Lung (tissue), 12 donors: ENCODE data around the gene PMIS2. TPM values are rescaled to one million over a fixed set of nuclear protein-coding genes. Genes with fewer than 3 reads are reported as not detected.

Experiments
- ATAC-seq: fragments of 200-7000 bp; cut with Tn5 transposase; one replicate; pipeline ENCODE4 v1.9.1; 2020; ENCODE audit warnings: moderate number of reproducible peaks; ENCODE audit not compliant: insufficient read depth, low FRiP score
- DNase-seq, 3 donors: peaks; one replicate each; pipeline ENCODE4 v3.0.0-alpha.2; 2013 to 2017
- H3K27ac ChIP-seq, 2 donors: one replicate each; pipeline ENCODE4 v1.5.1; 2013; ENCODE audit warnings: mild to moderate bottlenecking in 2 of 2, moderate library complexity in 2 of 2, control low read depth in 1 of 2, inconsistent platforms in 1 of 2, low read depth in 1 of 2, low read length in 1 of 2
- H3K27me3 ChIP-seq, 3 donors: one replicate each; pipeline ENCODE4 v1.5.1; 2013; ENCODE audit warnings: low read length in 2 of 3; ENCODE audit not compliant: control insufficient read depth in 3 of 3, insufficient read depth in 3 of 3
- H3K36me3 ChIP-seq, 4 donors: one replicate each; pipeline ENCODE4 v1.5.1; 2013; ENCODE audit warnings: low read length in 4 of 4, mild to moderate bottlenecking in 1 of 4, moderate library complexity in 1 of 4; ENCODE audit not compliant: control insufficient read depth in 4 of 4, insufficient read depth in 4 of 4
- H3K4me1 ChIP-seq, 5 donors: one replicate each; pipeline ENCODE4 v1.5.1; 2013; ENCODE audit warnings: low read length in 5 of 5, mild to moderate bottlenecking in 2 of 5, moderate library complexity in 1 of 5; ENCODE audit not compliant: control insufficient read depth in 5 of 5, insufficient read depth in 5 of 5
- H3K4me3 ChIP-seq: one replicate; pipeline ENCODE4 v1.5.1; 2013; ENCODE audit warnings: mild to moderate bottlenecking, control low read depth, moderate library complexity
- H3K9ac ChIP-seq, 2 donors: one replicate each; pipeline ENCODE4 v1.5.1; 2013; ENCODE audit warnings: low read length in 2 of 2, control low read depth in 1 of 2; ENCODE audit not compliant: insufficient read depth in 1 of 2
- H3K9me3 ChIP-seq, 4 donors: one replicate each; pipeline ENCODE4 v1.5.1; 2013; ENCODE audit warnings: low read length in 3 of 4, mild to moderate bottlenecking in 1 of 4, moderate library complexity in 1 of 4; ENCODE audit not compliant: control insufficient read depth in 4 of 4, insufficient read depth in 3 of 4
- WGBS, 2 donors: extraction: QIAGEN DNeasy Blood & Tissue Kit; methylation state at CpG; one replicate each; pipeline ENCODE4 v1.1.7; 2013; 5-methylcytosine and 5-hydroxymethylcytosine counted together
- polyA plus RNA-seq, 2 donors: library from polyadenylated mRNA; stranded (reverse); fragments of 200-250 nt; gene quantifications; one replicate each; pipeline ENCODE4 v1.2.1, GENCODE V29; 2013
- total RNA-seq, 2 donors: library from RNA; depleted of rRNA in 1 of 2; stranded (reverse); fragments of >200 nt in 1 of 2; gene quantifications; one replicate each; pipeline ENCODE4 v1.2.1, GENCODE V29; 2014 to 2021
- TF ChIP-seq, protein P1 (sequence below): IDR thresholded peaks from 2 replicates; pipeline ENCODE4 v1.5.1; 2012; ENCODE audit warnings: mild to moderate bottlenecking; ENCODE audit errors: control extremely low read depth, extremely low read depth
- donor health status: control.
- donor health status: control.
- donor health status: Bipolar disorder and iron deficiency.
- donor health status: healthy.
- donor health status: DM: yes; HTN: yes; CAD: no.

PMIS2 gene
- total and polyA plus RNA-seq, 4 donors, result not detected

DNA sequence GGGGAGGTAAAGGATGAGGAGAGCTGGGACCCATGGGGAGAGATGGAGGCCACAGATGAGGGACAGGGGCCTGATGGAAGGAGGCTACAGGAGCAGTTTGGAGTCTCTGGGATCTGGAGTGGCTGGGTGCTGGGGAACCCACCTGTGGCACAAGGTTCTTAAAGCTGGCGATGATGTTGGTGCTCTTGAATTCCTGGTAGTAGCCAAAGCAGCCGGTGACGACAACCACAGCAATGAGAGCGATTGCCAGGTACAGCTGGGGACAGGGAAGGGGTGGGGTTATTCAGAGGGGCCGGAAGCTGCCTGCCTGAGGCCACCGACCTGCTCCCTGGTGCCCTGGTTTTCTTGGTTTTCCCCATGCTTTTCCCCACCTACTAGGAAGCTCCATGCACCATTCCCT, 25.3 kb upstream of the PMIS2 start:
- Histone ChIP-seq H3K36me3 (no peaks in the 10 kb centered on the region), H3K4me3 (no peak overlapping the region), H3K9me3 (no peaks in the 10 kb centered on the region), H3K27ac (no peak overlapping the region), H3K4me1 (peaks cover 0 to 10% (median 0%) of the 10 kb centered on the region in 5 donors), H3K9ac (no peak overlapping the region), H3K27me3 (peaks cover 11 to 32% (median 12%) of the 10 kb centered on the region in 3 donors)
- ATAC-seq (no peak), DNase-seq (no peak)
- WGBS, 2 donors, result 54 to 64% methylated on average over 6 of the region's 6 CpGs
- TF ChIP-seq, protein P1, sequence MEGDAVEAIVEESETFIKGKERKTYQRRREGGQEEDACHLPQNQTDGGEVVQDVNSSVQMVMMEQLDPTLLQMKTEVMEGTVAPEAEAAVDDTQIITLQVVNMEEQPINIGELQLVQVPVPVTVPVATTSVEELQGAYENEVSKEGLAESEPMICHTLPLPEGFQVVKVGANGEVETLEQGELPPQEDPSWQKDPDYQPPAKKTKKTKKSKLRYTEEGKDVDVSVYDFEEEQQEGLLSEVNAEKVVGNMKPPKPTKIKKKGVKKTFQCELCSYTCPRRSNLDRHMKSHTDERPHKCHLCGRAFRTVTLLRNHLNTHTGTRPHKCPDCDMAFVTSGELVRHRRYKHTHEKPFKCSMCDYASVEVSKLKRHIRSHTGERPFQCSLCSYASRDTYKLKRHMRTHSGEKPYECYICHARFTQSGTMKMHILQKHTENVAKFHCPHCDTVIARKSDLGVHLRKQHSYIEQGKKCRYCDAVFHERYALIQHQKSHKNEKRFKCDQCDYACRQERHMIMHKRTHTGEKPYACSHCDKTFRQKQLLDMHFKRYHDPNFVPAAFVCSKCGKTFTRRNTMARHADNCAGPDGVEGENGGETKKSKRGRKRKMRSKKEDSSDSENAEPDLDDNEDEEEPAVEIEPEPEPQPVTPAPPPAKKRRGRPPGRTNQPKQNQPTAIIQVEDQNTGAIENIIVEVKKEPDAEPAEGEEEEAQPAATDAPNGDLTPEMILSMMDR, result no peak

DNA sequence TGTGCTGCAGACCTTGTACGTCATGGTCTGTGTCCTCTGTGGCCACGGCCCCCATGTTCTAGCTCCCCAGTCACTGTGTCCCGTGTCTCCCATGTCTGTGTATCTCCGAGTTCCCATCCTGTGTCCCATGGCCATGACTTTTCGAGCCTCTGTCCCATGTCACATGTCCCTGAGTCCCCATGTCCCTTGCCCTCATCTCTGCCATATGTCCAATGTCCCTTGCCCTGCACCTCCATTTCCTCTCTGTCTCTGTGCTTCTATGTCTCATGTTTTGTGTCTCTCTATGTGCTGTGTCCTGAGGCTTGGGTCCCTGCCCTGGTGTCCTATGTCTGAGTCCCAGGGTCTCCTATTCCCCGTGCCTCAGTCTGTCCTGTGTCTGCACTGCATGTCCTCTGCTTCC, 24.5 kb upstream of the PMIS2 start:
- Histone ChIP-seq H3K4me1 (peaks cover 0 to 10% (median 0%) of the 10 kb centered on the region in 5 donors), H3K9ac (no peak overlapping the region), H3K27me3 (peaks cover 11 to 28% (median 12%) of the 10 kb centered on the region in 3 donors), H3K36me3 (no peaks in the 10 kb centered on the region), H3K9me3 (no peaks in the 10 kb centered on the region), H3K4me3 (no peak overlapping the region), H3K27ac (no peak overlapping the region)
- ATAC-seq (no peak), DNase-seq (no peak)
- WGBS, 2 donors, result 77 to 88% methylated on average over 6 of the region's 6 CpGs
- TF ChIP-seq, protein P1, result no peak

DNA sequence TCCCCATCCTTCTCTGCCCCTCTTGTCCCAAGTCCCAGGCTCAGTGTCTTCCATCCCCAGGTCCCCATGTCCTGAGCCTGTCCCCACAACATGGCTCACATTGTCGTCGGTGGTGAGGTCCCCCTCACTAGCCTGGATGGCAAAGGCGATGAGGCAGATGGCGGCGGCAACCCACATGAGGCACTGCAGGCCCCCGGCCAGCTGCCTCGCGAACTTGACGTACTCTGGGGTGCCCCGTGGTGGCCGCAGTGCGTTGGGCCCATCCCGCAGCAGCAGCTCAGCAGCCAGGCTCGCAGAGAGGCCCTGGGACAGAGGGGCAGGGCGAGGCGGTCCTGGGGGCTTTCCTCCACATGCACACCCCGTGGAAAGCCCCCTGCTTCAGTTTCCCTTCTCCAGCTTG, 23.6 kb upstream of the PMIS2 start:
- Histone ChIP-seq H3K9me3 (no peaks in the 10 kb centered on the region), H3K27me3 (peaks cover 8 to 27% (median 11%) of the 10 kb centered on the region in 3 donors), H3K9ac (no peak overlapping the region), H3K36me3 (no peaks in the 10 kb centered on the region), H3K4me3 (no peak overlapping the region), H3K4me1 (peaks cover 0 to 9% (median 0%) of the 10 kb centered on the region in 5 donors), H3K27ac (no peak overlapping the region)
- TF ChIP-seq, protein P1, result no peak
- no peak for ATAC-seq
- WGBS, 2 donors, result 56 to 63% methylated on average over 16 to 17 of the region's 17 CpGs
- DNase-seq, result no peak

DNA sequence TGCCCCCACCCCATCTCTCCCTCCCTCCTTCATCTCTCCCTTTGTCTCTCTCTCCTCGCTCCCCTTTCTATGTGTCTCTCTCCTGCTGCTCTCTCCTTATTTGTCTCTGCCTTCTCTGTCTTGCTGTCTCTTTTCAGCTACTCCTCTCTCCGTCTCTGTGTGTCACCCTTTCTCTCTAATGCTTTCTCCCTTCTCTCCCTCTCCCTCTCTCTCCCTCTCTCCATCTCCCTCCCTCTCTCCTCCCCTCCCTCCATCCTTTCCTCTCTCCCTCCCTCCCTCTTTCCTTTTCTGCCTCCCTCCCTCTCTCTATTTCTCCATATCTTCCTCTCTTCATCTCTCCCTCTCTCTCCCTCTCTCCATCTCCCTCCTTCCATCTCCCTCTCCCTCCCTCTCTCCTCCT, 23.2 kb upstream of the PMIS2 start:
- no peak overlapping the region for H3K4me3 ChIP-seq
- ATAC-seq (no peak), DNase-seq (no peak)
- TF ChIP-seq, protein P1, result no peak
- H3K9me3 ChIP-seq, result no peaks in the 10 kb centered on the region
- WGBS, 2 donors, result 57 to 65% methylated on average over 2 of the region's 2 CpGs
- H3K9ac ChIP-seq, result no peak overlapping the region
- H3K27ac ChIP-seq, result no peak overlapping the region
- peaks cover 0 to 7% (median 0%) of the 10 kb centered on the region in 5 donors for H3K4me1 ChIP-seq
- no peaks in the 10 kb centered on the region for H3K36me3 ChIP-seq
- H3K27me3 ChIP-seq, result peaks cover 6 to 25% (median 11%) of the 10 kb centered on the region in 3 donors
